K562 (cell line): ENCODE data around the gene PALM3. TPM values are rescaled to one million over a fixed set of nuclear protein-coding genes. Genes with fewer than 3 reads are reported as not detected.

Experiments used
- AFF1 ChIP-seq, 2 experiments: fragments of 450-650 bp; IDR thresholded peaks; 2 replicates each; pipeline ENCODE4 v1.6.1; 2018; ENCODE audit warnings: mild to moderate bottlenecking in 2 of 2, low read depth in 1 of 2; ENCODE audit not compliant: partially characterized antibody in 2 of 2
- FOSL1 ChIP-seq: fragments of 200-800 bp; sonication (Bioruptor generic); conservative IDR thresholded peaks from 2 replicates; pipeline ENCODE4 v1.6.1; 2016; ENCODE audit warnings: missing genetic modification characterization, missing compliant biosample characterization
- TFE3 ChIP-seq: fragments of 450-650 bp; formaldehyde crosslinking; IDR thresholded peaks from 2 replicates; pipeline ENCODE4 v1.4.0; 2020; ENCODE audit warnings: mild to moderate bottlenecking, mixed read lengths
- polyA plus RNA-seq, 8 experiments: library from polyadenylated mRNA; depleted of rRNA in 4 of 8; stranded (reverse) in 5 of 8; unstranded in 3 of 8; fragments of >200 nt; fragmentation: Nextera tagmentation in 2 of 8; fragmentation: Illumina TruSeq in 1 of 8; extraction: Ambion mirVana in 2 of 8; extraction: Trizol in 1 of 8; gene quantifications; 2 replicates each; pipeline versions ENCODE4 v1.2.1 to v1.2.3, GENCODE V29; 2011 to 2014; ENCODE audit warnings: inconsistent platforms in 1 of 8, missing spikeins in 1 of 8
- total RNA-seq, 7 experiments: library from RNA; depleted of rRNA in 6 of 7; stranded (reverse); fragments of >200 nt in 6 of 7; fragmentation: Illumina TruSeq in 2 of 7; extraction: Trizol in 2 of 7; gene quantifications; 2 replicates each; pipeline versions ENCODE4 v1.2.1 to v1.2.3, GENCODE V29; 2011 to 2021; ENCODE audit warnings: low replicate concordance in 1 of 7
- TF ChIP-seq, protein P1 (sequence below): fragments of 200-600 bp; sonication (generic); IDR thresholded peaks from one replicate; pipeline ENCODE4 v1.6.1; 2012; ENCODE audit warnings: mild to moderate bottlenecking, low read depth, low read length, inconsistent platforms
- TF ChIP-seq, protein P2 (sequence below): fragments of 250-450 bp; sonication (Bioruptor Pico); IDR thresholded peaks from 2 replicates; pipeline ENCODE4 v1.9.0; 2021; ENCODE audit warnings: mild to moderate bottlenecking
- TF ChIP-seq, protein P3 (sequence below): IDR thresholded peaks from 3 replicates; pipeline ENCODE4 v1.6.1; 2011; ENCODE audit warnings: borderline replicate concordance, mild to moderate bottlenecking; ENCODE audit not compliant: insufficient read length, insufficient read depth

PALM3 gene
- total and polyA plus RNA-seq, 9 of the 15 experiments (the other 6 are each of a cell fraction or from before 2014, with no cell fraction given), result 0.07 to 9.3 (median 3.3) TPM

- TF ChIP-seq, protein P1, sequence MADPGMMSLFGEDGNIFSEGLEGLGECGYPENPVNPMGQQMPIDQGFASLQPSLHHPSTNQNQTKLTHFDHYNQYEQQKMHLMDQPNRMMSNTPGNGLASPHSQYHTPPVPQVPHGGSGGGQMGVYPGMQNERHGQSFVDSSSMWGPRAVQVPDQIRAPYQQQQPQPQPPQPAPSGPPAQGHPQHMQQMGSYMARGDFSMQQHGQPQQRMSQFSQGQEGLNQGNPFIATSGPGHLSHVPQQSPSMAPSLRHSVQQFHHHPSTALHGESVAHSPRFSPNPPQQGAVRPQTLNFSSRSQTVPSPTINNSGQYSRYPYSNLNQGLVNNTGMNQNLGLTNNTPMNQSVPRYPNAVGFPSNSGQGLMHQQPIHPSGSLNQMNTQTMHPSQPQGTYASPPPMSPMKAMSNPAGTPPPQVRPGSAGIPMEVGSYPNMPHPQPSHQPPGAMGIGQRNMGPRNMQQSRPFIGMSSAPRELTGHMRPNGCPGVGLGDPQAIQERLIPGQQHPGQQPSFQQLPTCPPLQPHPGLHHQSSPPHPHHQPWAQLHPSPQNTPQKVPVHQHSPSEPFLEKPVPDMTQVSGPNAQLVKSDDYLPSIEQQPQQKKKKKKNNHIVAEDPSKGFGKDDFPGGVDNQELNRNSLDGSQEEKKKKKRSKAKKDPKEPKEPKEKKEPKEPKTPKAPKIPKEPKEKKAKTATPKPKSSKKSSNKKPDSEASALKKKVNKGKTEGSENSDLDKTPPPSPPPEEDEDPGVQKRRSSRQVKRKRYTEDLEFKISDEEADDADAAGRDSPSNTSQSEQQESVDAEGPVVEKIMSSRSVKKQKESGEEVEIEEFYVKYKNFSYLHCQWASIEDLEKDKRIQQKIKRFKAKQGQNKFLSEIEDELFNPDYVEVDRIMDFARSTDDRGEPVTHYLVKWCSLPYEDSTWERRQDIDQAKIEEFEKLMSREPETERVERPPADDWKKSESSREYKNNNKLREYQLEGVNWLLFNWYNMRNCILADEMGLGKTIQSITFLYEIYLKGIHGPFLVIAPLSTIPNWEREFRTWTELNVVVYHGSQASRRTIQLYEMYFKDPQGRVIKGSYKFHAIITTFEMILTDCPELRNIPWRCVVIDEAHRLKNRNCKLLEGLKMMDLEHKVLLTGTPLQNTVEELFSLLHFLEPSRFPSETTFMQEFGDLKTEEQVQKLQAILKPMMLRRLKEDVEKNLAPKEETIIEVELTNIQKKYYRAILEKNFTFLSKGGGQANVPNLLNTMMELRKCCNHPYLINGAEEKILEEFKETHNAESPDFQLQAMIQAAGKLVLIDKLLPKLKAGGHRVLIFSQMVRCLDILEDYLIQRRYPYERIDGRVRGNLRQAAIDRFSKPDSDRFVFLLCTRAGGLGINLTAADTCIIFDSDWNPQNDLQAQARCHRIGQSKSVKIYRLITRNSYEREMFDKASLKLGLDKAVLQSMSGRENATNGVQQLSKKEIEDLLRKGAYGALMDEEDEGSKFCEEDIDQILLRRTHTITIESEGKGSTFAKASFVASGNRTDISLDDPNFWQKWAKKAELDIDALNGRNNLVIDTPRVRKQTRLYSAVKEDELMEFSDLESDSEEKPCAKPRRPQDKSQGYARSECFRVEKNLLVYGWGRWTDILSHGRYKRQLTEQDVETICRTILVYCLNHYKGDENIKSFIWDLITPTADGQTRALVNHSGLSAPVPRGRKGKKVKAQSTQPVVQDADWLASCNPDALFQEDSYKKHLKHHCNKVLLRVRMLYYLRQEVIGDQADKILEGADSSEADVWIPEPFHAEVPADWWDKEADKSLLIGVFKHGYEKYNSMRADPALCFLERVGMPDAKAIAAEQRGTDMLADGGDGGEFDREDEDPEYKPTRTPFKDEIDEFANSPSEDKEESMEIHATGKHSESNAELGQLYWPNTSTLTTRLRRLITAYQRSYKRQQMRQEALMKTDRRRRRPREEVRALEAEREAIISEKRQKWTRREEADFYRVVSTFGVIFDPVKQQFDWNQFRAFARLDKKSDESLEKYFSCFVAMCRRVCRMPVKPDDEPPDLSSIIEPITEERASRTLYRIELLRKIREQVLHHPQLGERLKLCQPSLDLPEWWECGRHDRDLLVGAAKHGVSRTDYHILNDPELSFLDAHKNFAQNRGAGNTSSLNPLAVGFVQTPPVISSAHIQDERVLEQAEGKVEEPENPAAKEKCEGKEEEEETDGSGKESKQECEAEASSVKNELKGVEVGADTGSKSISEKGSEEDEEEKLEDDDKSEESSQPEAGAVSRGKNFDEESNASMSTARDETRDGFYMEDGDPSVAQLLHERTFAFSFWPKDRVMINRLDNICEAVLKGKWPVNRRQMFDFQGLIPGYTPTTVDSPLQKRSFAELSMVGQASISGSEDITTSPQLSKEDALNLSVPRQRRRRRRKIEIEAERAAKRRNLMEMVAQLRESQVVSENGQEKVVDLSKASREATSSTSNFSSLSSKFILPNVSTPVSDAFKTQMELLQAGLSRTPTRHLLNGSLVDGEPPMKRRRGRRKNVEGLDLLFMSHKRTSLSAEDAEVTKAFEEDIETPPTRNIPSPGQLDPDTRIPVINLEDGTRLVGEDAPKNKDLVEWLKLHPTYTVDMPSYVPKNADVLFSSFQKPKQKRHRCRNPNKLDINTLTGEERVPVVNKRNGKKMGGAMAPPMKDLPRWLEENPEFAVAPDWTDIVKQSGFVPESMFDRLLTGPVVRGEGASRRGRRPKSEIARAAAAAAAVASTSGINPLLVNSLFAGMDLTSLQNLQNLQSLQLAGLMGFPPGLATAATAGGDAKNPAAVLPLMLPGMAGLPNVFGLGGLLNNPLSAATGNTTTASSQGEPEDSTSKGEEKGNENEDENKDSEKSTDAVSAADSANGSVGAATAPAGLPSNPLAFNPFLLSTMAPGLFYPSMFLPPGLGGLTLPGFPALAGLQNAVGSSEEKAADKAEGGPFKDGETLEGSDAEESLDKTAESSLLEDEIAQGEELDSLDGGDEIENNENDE, result no peak
- TF ChIP-seq TFE3 (CRISPR knock-in tag) (no peak), FOSL1 (tag) (no peak), AFF1 (IDR thresholded peaks at IDR 0.05; ENCODE audit: low read depth in 1 of 2, partially characterized antibody in 2 of 2) (peak; percentile 28 to 42)
- TF ChIP-seq, protein P2, sequence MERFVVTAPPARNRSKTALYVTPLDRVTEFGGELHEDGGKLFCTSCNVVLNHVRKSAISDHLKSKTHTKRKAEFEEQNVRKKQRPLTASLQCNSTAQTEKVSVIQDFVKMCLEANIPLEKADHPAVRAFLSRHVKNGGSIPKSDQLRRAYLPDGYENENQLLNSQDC (CRISPR knock-in tag), result no peak
- TF ChIP-seq, protein P3, sequence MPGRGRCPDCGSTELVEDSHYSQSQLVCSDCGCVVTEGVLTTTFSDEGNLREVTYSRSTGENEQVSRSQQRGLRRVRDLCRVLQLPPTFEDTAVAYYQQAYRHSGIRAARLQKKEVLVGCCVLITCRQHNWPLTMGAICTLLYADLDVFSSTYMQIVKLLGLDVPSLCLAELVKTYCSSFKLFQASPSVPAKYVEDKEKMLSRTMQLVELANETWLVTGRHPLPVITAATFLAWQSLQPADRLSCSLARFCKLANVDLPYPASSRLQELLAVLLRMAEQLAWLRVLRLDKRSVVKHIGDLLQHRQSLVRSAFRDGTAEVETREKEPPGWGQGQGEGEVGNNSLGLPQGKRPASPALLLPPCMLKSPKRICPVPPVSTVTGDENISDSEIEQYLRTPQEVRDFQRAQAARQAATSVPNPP, result no peak
These were observed 56.4 kb downstream of the PALM3 start (continued) for GRCh38 chr19:14005349-14006084.
